ENCODE measurements around the gene SCUBE1. TPM values are rescaled to one million over a fixed set of nuclear protein-coding genes. Genes with fewer than 3 reads are reported as not detected.

SCUBE1 gene
- total RNA-seq, 1 experiment from 2014 or later: 3.9 TPM

DNA sequence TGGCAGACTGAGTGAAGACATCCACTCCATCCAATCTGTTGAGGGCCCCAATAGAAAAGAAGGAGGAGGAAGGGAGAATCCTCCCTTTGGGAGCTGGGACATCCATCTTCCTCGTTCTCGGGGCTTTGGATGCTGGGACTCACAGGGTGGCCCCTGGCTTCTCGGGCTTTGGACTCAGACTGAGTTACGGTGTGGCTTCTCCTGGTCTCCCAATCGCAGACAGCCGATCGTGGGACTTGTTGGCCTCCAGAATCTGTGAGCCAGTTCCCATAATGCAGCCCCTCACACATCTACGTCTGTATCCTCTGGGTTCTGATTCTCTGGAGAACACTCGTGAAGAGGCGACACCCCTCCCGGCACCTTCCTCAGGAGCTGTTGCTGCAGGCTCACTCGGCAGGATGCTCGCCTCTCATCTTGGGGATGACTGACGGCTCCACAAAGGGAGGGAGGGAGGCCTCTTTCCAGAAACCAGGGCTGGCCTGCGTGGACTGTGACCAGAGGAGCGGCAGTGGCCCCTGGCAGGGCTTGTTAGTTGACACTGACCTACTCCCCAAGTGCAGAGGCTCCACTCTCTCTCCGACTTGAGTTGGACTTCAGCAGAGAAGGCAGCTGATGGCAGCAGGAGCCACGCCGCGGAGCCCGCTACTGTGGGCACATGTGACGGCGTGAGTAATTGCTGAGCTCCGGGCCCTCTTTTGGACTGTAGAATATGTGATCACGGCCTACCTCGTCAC, 141.5 kb downstream of the SCUBE1 start:
- intact Hi-C loops (cut with micrococcal nuclease): no loop called here
- POLR2A ChIA-PET: interaction anchor here (1.3 kb wide), 1 partner anchor 14 kb away, joined by 3 read pairs; no protein-coding TSS in a partner anchor
- RAD21 ChIA-PET (ENCODE audit: low non-redundant PET in 1 of 2, low total read pairs in 2 of 2, uncharacterized antibody in 2 of 2, unreplicated experiment in 2 of 2): no interaction called here
- Histone ChIP-seq H4K20me1 (ENCODE audit: insufficient read depth) (no peaks in the 10 kb centered on the region), H3K4me2 (ENCODE audit: low read length) (no peak overlapping the region), H3K9me3 (ENCODE audit: control insufficient read depth in 1 of 2, insufficient read depth in 1 of 2, low read depth in 1 of 2, low read length in 2 of 2) (no peaks in the 10 kb centered on the region), H3K4me1 (ENCODE audit: control insufficient read depth in 1 of 2, insufficient read depth in 2 of 2, low read length in 2 of 2) (peaks cover 5 to 14% of the 10 kb centered on the region in 2 experiments; a peak in 3 of 4 replicates), H3K4me3 (replicated peaks in 1 of 2; ENCODE audit: low read depth in 1 of 2, low read length in 2 of 2) (no peak overlapping the region), H3K36me3 (ENCODE audit: control insufficient read depth in 1 of 2, insufficient read depth in 2 of 2, low read length in 2 of 2) (no peaks in the 10 kb centered on the region), H2AFZ (ENCODE audit: low read depth, low read length, poor library complexity, severe bottlenecking) (no peak overlapping the region), H3K9me2 (ENCODE audit: insufficient read depth) (no peaks in the 10 kb centered on the region), H3K27ac (ENCODE audit: low read depth, low read length) (no peak overlapping the region), H3K79me2 (ENCODE audit: insufficient read depth, low read length) (no peaks in the 10 kb centered on the region), H3K27me3 (ENCODE audit: insufficient read depth, low read length) (no peaks in the 10 kb centered on the region), H3K9ac (ENCODE audit: low read length) (no peak overlapping the region)
- DNase-seq (ENCODE audit: low read depth, low spot score) (no peak), ATAC-seq (no peak)
- TF ChIP-seq, protein P1, sequence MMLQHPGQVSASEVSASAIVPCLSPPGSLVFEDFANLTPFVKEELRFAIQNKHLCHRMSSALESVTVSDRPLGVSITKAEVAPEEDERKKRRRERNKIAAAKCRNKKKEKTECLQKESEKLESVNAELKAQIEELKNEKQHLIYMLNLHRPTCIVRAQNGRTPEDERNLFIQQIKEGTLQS (IDR thresholded peaks at IDR 0.05): no peak
- TF ChIP-seq TCF7L2 (IDR thresholded peaks at IDR 0.05; ENCODE audit: borderline replicate concordance, extremely low read depth, insufficient read depth, insufficient read length): no peak
- TF ChIP-seq, protein P2, sequence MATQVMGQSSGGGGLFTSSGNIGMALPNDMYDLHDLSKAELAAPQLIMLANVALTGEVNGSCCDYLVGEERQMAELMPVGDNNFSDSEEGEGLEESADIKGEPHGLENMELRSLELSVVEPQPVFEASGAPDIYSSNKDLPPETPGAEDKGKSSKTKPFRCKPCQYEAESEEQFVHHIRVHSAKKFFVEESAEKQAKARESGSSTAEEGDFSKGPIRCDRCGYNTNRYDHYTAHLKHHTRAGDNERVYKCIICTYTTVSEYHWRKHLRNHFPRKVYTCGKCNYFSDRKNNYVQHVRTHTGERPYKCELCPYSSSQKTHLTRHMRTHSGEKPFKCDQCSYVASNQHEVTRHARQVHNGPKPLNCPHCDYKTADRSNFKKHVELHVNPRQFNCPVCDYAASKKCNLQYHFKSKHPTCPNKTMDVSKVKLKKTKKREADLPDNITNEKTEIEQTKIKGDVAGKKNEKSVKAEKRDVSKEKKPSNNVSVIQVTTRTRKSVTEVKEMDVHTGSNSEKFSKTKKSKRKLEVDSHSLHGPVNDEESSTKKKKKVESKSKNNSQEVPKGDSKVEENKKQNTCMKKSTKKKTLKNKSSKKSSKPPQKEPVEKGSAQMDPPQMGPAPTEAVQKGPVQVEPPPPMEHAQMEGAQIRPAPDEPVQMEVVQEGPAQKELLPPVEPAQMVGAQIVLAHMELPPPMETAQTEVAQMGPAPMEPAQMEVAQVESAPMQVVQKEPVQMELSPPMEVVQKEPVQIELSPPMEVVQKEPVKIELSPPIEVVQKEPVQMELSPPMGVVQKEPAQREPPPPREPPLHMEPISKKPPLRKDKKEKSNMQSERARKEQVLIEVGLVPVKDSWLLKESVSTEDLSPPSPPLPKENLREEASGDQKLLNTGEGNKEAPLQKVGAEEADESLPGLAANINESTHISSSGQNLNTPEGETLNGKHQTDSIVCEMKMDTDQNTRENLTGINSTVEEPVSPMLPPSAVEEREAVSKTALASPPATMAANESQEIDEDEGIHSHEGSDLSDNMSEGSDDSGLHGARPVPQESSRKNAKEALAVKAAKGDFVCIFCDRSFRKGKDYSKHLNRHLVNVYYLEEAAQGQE (IDR thresholded peaks at IDR 0.05; ENCODE audit: low read depth): no peak
- TF ChIP-seq FOSL1 (IDR thresholded peaks at IDR 0.05; ENCODE audit: low read depth): no peak
- no peak for TF ChIP-seq SIN3A (IDR thresholded peaks at IDR 0.05; ENCODE audit: low read depth)
- TF ChIP-seq CBX3 (IDR thresholded peaks at IDR 0.05; ENCODE audit: low read depth): no peak
- TF ChIP-seq EZH2 (IDR thresholded peaks at IDR 0.05): no peak
- TF ChIP-seq EZH2phosphoT487 (IDR thresholded peaks at IDR 0.05; ENCODE audit: borderline replicate concordance): no peak
- TF ChIP-seq SP1 (IDR thresholded peaks at IDR 0.05; ENCODE audit: low read depth): no peak
- TF ChIP-seq CEBPB (IDR thresholded peaks at IDR 0.05; ENCODE audit: low read depth): no peak
- no peak for TF ChIP-seq POLR2AphosphoS5 (IDR thresholded peaks at IDR 0.05; ENCODE audit: low read depth, low read length)
- no peak for TF ChIP-seq POLR2A (IDR thresholded peaks at IDR 0.05; ENCODE audit: borderline replicate concordance, extremely low read depth, insufficient read depth, insufficient read length)
- TF ChIP-seq YY1 (IDR thresholded peaks at IDR 0.05; ENCODE audit: extremely low read depth, insufficient replicate concordance, low read depth, low read length): no peak
- TF ChIP-seq, protein P3, sequence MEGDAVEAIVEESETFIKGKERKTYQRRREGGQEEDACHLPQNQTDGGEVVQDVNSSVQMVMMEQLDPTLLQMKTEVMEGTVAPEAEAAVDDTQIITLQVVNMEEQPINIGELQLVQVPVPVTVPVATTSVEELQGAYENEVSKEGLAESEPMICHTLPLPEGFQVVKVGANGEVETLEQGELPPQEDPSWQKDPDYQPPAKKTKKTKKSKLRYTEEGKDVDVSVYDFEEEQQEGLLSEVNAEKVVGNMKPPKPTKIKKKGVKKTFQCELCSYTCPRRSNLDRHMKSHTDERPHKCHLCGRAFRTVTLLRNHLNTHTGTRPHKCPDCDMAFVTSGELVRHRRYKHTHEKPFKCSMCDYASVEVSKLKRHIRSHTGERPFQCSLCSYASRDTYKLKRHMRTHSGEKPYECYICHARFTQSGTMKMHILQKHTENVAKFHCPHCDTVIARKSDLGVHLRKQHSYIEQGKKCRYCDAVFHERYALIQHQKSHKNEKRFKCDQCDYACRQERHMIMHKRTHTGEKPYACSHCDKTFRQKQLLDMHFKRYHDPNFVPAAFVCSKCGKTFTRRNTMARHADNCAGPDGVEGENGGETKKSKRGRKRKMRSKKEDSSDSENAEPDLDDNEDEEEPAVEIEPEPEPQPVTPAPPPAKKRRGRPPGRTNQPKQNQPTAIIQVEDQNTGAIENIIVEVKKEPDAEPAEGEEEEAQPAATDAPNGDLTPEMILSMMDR (IDR thresholded peaks at IDR 0.05 in 2 of 3, conservative IDR thresholded peaks at IDR 0.05 in 1 of 3; ENCODE audit: borderline replicate concordance in 1 of 3, insufficient read depth in 1 of 3, low read depth in 2 of 3, low read length in 2 of 3): no peak
- TF ChIP-seq ZNF274 (IDR thresholded peaks at IDR 0.05; ENCODE audit: low read depth, low read length): no peak
- TF ChIP-seq, protein P4, sequence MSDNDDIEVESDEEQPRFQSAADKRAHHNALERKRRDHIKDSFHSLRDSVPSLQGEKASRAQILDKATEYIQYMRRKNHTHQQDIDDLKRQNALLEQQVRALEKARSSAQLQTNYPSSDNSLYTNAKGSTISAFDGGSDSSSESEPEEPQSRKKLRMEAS (IDR thresholded peaks at IDR 0.05): no peak
- TF ChIP-seq SRF (IDR thresholded peaks at IDR 0.05; ENCODE audit: low read depth): no peak
- TF ChIP-seq ZFX (IDR thresholded peaks at IDR 0.05): no peak
- no peak for TF ChIP-seq ELF1 (IDR thresholded peaks at IDR 0.05; ENCODE audit: borderline replicate concordance, low read depth)
- CTCF ChIA-PET: no interaction called here
- no TSS peak for BruUV-seq (replicated peaks)

Measured in HCT116 (cell line).